ENCODE measurements around the gene ATP11C. TPM values are rescaled to one million over a fixed set of nuclear protein-coding genes. Genes with fewer than 3 reads are reported as not detected.

Gene ATP11C
- total RNA-seq, 2 donors from 2014 or later: 23.2 to 28.3 TPM

- 57% methylated on average over 1 of the region's 1 CpG for WGBS
- Histone ChIP-seq H3K36me3 (no peaks in the 10 kb centered on the region), H3K27ac (no peak overlapping the region), H3K9me3 (no peaks in the 10 kb centered on the region), H3K4me1 (replicated peaks) (no peaks in the 10 kb centered on the region), H3K27me3 (replicated peaks; ENCODE audit: insufficient read depth) (no peaks in the 10 kb centered on the region), H3K4me3 (no peak overlapping the region)
- DNase-seq (ENCODE audit: low spot score): no peak
- intact Hi-C loops (cut with DNase I): no loop called here
- TF ChIP-seq, protein P1, sequence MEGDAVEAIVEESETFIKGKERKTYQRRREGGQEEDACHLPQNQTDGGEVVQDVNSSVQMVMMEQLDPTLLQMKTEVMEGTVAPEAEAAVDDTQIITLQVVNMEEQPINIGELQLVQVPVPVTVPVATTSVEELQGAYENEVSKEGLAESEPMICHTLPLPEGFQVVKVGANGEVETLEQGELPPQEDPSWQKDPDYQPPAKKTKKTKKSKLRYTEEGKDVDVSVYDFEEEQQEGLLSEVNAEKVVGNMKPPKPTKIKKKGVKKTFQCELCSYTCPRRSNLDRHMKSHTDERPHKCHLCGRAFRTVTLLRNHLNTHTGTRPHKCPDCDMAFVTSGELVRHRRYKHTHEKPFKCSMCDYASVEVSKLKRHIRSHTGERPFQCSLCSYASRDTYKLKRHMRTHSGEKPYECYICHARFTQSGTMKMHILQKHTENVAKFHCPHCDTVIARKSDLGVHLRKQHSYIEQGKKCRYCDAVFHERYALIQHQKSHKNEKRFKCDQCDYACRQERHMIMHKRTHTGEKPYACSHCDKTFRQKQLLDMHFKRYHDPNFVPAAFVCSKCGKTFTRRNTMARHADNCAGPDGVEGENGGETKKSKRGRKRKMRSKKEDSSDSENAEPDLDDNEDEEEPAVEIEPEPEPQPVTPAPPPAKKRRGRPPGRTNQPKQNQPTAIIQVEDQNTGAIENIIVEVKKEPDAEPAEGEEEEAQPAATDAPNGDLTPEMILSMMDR (IDR thresholded peaks at IDR 0.05): no peak
- TF ChIP-seq POLR2A (IDR thresholded peaks at IDR 0.05) (no peak), POLR2AphosphoS5 (IDR thresholded peaks at IDR 0.05) (no peak)
Observed at GRCh38 chrX:139920316-139920715, 12.5 kb downstream of the ATP11C start.

- 100% methylated on average over 1 of the region's 1 CpG for WGBS
- Histone ChIP-seq H3K27me3 (replicated peaks; ENCODE audit: insufficient read depth) (no peaks in the 10 kb centered on the region), H3K27ac (no peak overlapping the region), H3K4me1 (replicated peaks) (no peaks in the 10 kb centered on the region), H3K9me3 (no peaks in the 10 kb centered on the region), H3K36me3 (no peaks in the 10 kb centered on the region), H3K4me3 (no peak overlapping the region)
- no peak for DNase-seq (ENCODE audit: low spot score)
- intact Hi-C loops (cut with DNase I): no loop called here
- no peak for TF ChIP-seq POLR2AphosphoS5 (IDR thresholded peaks at IDR 0.05)
- no peak for TF ChIP-seq POLR2A (IDR thresholded peaks at IDR 0.05)
- TF ChIP-seq, protein P1 (IDR thresholded peaks at IDR 0.05): no peak
Observed at GRCh38 chrX:139914421-139914820, 18.4 kb downstream of the ATP11C start.

- intact Hi-C loops (cut with DNase I): no loop called here
- H3K27ac ChIP-seq: no peak overlapping the region
- H3K36me3 ChIP-seq: no peaks in the 10 kb centered on the region
- no peak for DNase-seq (ENCODE audit: low spot score)
- no peaks in the 10 kb centered on the region for H3K4me1 ChIP-seq (replicated peaks)
- no peaks in the 10 kb centered on the region for H3K27me3 ChIP-seq (replicated peaks; ENCODE audit: insufficient read depth)
- 42% methylated on average over 3 of the region's 3 CpGs for WGBS
- H3K9me3 ChIP-seq: no peaks in the 10 kb centered on the region
- H3K4me3 ChIP-seq: no peak overlapping the region
- TF ChIP-seq POLR2A (IDR thresholded peaks at IDR 0.05) (no peak), POLR2AphosphoS5 (IDR thresholded peaks at IDR 0.05) (no peak)
- TF ChIP-seq, protein P1 (IDR thresholded peaks at IDR 0.05): no peak
Observed at GRCh38 chrX:139909712-139910111, 23.1 kb downstream of the ATP11C start.

GRCh38 chrX:139907078-139907477 lies 25.8 kb downstream of the ATP11C start:
- 100% methylated on average over 1 of the region's 3 CpGs for WGBS

GRCh38 chrX:139905743-139906142 lies 27.1 kb downstream of the ATP11C start:
- TF ChIP-seq POLR2AphosphoS5 (IDR thresholded peaks at IDR 0.05): no peak
- TF ChIP-seq POLR2A (IDR thresholded peaks at IDR 0.05): no peak
- TF ChIP-seq, protein P1 (IDR thresholded peaks at IDR 0.05): no peak
- no peaks in the 10 kb centered on the region for H3K27me3 ChIP-seq (replicated peaks; ENCODE audit: insufficient read depth)
- H3K4me1 ChIP-seq (replicated peaks): no peaks in the 10 kb centered on the region
- DNase-seq (ENCODE audit: low spot score): no peak
- no peak overlapping the region for H3K4me3 ChIP-seq
- WGBS: 93% methylated on average over 2 of the region's 2 CpGs
- intact Hi-C loops (cut with DNase I): no loop called here
- no peaks in the 10 kb centered on the region for H3K9me3 ChIP-seq
- no peak overlapping the region for H3K27ac ChIP-seq
- H3K36me3 ChIP-seq: no peaks in the 10 kb centered on the region

More at GRCh38 chrX:139907078-139907477, 25.8 kb downstream of the ATP11C start:
- H3K4me1 ChIP-seq (replicated peaks): no peaks in the 10 kb centered on the region
- H3K4me3 ChIP-seq: no peak overlapping the region
- TF ChIP-seq, protein P1 (IDR thresholded peaks at IDR 0.05): no peak
- TF ChIP-seq POLR2A (IDR thresholded peaks at IDR 0.05) (no peak), POLR2AphosphoS5 (IDR thresholded peaks at IDR 0.05) (no peak)
- H3K36me3 ChIP-seq: no peaks in the 10 kb centered on the region
- intact Hi-C loops (cut with DNase I): no loop called here
- no peaks in the 10 kb centered on the region for H3K9me3 ChIP-seq
- no peaks in the 10 kb centered on the region for H3K27me3 ChIP-seq (replicated peaks; ENCODE audit: insufficient read depth)
- no peak for DNase-seq (ENCODE audit: low spot score)
- H3K27ac ChIP-seq: no peak overlapping the region
